Skin of body (tissue), 2 donors: Measurements from ENCODE around the gene GNL3. TPM values are rescaled to one million over a fixed set of nuclear protein-coding genes. Genes with fewer than 3 reads are reported as not detected.

ENCODE experiments used
- DNase-seq: peaks from one replicate; lab custom pipeline; 2025; lab: John Stamatoyannopoulos, UW
- total RNA-seq: library from RNA; depleted of rRNA; stranded (reverse); fragments of >200 nt; gene quantifications from one replicate; pipeline ENCODE4 v1.2.3, GENCODE V29; 2014

Gene GNL3
- total RNA-seq, 1 donor from 2014 or later = 109 TPM

DNA sequence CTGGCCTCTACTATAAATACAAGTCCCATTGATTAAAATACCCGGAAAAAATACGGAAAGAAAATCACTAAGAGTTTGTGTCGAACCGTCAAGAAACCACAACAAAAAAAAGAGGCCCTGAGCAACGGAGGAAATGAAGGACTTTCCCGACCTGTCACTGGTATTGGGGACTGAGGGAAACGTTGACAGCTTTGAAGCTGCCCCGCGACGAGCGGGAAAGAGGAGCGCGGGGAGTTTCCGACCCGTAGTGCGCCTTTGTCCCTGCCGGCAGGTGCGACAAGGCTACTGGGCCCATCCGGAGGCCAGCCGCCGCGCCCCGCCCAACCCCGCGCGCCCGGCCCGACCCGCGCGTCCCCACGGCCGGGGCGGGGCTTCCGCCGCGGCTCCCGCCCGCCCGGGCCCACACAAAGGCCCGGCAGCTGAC is 535 bp upstream of the GNL3 start:
- peak; percentile 39 for DNase-seq

DNA sequence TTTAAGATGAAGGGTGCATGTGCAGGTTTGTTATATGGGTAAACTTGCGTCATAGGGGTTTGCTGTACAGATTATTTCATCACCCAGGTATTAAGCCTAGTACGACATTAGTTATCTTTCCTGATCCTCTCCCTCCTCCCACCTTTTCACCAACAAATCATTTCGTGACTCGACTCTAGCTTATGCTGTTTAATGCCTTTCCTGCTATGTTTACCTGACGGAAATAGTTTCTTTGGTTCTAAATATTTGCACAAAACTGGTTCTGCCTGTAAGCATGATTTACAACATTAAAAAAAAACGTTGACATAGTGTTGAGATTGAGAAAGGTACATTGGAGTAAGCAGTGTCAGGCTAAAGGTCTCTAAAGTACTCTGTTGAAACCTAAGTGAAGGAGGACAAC is 2.4 kb downstream of the GNL3 start:
- no peak for DNase-seq

DNA sequence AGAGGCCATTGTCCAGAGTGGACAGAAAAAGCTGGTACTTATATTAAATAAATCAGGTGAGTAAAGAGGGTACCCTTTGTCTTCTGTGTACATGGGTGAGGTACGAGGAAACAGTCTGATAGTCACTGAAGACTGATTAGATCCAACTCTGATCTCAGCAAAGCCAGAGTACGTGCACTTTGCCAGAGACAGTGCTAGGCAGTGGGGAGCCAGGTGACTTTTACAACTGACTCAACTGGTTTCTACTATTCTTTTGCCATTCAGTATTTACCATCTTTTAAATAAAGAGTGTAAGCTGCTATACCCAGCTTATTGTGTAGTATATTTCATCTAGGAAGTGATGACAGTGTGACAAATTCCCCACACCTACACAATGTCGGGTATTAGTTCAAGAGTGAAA is 3.3 kb downstream of the GNL3 start:
- DNase-seq = no peak

DNA sequence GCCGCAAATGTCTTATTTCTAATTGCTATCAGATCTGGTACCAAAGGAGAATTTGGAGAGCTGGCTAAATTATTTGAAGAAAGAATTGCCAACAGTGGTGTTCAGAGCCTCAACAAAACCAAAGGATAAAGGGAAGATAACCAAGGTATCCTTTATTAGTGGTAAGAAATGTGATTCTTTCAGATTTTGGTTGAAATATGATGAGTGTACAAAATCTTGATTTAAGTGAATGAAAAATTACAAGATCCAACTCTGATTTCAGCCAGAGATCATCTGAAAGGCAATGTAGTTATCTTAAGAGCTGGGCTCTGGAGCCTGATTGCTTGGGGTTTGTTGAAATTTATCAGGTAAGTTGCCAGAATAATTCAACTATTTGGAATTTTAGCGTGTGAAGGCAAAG is 4.7 kb downstream of the GNL3 start:
- DNase-seq = no peak

DNA sequence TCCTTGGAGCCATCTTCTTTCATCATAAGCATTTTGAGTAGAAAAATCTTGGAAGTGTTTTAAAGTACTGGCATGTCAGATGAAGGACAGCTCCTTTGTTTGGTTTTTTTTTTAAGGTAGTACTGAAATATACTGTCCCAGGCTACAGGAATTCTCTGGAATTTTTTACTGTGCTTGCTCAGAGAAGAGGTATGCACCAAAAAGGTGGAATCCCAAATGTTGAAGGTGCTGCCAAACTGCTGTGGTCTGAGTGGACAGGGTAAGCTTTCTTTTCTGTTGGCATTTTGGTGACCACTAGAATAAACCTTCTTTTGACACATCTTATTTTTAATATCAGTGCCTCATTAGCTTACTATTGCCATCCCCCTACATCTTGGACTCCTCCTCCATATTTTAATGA is 7.2 kb downstream of the GNL3 start:
- no peak for DNase-seq

DNA sequence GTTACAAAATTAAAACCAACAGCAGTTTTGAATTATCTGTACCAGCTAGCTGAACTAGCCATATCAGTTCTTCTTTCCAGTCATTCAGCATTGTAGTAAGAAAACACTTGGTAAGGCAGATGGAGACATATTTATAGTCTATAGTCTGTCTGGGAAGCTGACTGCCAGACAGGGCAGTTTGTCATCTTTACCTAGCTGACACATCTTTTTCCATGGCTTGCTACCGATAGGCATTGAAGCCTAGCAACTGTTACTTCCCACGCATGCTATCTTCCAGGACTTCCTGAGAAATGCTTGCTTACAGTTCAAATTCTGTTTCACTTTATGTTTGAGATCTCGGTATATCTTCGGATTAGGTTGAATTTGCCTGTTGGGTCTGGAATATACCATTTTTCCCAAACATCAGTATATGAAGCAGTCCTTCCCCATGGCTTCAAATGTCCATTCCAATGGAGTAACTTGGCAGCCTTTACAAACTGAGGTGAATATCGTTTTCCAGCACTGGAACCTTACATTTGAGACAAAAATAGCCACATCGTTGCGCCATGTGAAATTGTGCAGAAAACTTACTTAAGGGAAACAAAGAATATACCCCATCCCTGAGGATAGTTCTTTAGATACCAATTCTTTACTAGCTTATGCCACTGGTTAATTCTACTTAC is 8.8 kb downstream of the GNL3 start:
- DNase-seq = no peak

DNA sequence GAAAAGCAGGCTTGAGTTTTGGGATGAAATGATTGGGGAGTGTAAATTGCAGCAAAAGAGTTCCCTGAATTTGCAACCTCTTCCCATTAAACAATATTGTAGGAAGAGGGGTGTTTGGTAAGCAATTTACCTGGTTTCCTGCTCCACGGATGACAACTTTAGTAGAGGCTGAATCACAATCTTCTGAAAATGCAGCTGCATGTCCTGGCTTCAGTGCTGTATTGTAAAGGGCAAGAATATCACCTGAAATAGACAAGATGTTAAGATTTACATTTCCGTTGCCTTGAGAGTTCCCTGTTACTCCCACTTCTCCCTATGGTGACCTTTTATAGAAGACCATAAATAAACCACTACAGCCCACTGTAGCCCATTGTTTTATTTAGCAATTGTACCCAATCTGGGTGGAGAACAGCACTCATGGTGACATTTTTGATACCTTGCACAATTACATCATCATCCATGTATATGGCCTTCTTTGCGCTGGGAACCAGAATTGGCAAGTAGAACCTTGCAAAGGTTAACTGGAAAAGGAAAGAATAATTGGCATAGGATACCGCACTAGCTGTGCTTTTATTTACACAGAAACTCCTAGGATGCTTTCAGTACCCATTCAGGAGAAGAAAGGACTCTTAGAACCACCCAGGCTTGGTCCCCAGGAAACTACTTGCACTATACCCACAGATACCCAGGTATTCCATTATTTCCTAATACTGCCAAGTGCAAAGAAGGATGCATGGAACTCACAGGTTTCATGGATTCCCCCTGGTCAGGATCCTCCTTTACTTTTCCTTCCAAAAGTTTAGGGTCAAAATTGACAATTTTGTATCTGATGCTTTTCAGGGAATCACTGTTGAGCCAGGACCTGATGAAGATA is 10.2 kb downstream of the GNL3 start:
- no peak for DNase-seq

DNA sequence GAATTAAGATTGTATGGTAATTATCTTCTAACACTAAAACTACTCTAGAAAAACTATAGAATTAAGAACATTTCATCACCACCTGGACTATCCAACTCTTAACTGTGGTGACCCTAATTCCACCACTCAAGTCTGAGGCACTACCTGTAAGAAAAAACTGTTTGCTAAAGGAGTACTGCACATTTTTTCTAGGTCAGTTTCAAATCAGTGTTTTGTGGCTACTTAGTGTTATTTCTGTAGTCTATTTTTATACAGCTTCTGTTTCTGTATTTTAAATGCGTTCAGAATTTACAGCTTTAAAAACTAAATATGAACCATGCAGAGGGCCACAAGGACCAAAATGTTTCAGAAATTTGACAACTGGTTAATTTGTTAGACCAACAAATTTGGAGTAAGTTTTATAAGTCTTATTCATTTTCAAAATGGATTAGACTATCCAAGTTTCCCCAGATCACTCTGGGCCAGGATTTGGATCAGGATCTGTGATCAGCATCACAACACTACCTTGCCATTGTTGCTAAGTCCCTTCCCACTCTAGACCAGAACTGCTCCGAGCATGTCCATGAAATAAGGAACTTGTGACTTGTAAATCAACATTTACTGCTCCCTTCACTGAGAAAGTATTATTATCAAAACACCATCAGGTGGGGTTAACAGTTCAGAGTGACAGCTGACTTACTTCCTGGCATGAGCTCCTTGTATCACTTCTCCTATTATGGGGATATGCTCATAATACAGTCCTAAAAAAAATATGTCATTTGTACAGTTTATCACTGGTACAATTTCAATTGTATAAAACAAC is 11.2 kb downstream of the GNL3 start:
- no peak for DNase-seq

DNA sequence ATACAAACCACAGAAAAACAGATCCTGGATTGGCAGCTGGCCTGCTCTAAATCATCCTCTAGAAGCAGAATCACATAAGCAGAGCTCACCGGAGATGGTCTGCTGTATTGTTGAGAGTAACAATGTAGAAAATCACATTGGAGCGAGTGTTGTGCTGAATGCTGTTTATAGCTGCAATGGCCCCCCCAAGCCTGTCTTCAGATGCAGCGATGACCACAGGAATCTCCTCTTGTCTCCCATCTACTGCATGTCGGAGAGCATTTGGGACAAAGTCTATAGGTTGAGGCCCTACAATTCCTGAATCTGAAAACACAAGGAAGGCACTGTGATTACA is 11.8 kb downstream of the GNL3 start:
- DNase-seq = no peak

DNA sequence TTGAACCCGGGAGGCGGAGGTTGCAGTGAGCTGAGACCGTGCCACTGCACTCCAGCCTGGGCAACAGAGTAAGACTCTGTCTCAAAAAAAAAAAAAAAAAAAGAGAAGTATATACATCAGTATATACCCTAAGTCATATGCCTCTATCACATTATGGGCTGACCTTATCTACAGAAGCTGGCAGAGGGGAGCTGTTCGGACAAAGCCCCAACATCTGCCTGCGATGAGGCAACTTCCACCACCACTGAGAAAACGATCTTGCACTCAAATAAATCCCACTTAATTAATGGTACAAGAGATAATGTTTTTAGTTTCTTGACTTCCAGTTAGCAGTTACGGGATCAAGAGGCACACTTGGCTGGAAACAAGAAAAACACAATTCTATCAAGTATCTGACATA is 17.5 kb downstream of the GNL3 start:
- no peak for DNase-seq

DNA sequence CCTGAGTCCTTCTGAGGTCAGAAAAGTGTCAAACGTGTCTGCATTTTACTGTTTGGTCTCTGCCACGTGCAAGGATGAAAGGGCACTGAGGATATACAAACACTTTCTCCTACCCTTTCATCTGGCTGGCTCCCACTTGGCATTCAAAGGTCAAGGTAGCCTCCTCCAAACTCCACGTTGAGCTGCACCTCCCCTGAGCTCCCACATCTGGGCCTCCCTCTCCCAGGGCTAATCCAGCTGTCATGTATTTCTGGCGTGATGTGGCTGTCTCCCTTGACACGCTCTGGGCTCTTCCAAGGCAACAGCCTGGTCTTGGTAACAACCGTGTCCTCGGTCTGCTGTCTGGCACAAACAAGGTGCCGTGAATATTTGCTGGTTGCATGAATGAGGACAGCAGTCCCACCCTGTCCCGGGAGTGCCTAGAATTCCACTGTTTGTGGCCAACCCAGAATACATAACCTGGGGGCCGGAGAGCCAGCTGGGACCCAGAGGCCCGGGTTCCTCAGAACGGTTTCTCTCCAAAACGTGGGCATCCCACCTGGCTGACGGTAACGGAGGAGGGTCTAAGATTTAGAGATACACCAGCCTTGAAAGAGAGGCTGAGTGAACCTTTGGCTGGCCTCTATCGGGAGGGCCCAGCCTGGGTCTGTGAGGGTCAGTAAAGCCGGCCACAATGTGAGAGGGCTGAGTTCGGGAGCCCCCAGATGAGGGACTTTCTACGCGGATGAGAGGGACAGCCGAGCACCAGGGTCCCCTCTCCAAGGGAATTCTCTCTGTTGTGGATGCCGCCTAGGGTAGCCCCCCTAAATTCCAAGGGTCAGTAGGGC is 19.0 kb downstream of the GNL3 start:
- peak; percentile 36 for DNase-seq

DNA sequence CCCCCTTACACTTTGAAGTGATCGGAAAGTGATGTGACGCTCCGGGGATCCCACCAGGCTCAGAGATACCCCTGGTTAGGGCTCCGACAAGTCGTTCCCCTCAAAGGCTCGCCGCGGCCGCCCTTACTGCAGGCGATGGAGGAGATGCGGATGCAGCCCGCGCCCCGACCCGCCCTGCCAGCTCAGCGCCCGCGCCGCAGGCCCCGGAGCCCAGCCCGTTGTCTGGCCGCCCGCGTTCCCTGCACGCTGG is 19.5 kb downstream of the GNL3 start:
- DNase-seq = no peak

DNA sequence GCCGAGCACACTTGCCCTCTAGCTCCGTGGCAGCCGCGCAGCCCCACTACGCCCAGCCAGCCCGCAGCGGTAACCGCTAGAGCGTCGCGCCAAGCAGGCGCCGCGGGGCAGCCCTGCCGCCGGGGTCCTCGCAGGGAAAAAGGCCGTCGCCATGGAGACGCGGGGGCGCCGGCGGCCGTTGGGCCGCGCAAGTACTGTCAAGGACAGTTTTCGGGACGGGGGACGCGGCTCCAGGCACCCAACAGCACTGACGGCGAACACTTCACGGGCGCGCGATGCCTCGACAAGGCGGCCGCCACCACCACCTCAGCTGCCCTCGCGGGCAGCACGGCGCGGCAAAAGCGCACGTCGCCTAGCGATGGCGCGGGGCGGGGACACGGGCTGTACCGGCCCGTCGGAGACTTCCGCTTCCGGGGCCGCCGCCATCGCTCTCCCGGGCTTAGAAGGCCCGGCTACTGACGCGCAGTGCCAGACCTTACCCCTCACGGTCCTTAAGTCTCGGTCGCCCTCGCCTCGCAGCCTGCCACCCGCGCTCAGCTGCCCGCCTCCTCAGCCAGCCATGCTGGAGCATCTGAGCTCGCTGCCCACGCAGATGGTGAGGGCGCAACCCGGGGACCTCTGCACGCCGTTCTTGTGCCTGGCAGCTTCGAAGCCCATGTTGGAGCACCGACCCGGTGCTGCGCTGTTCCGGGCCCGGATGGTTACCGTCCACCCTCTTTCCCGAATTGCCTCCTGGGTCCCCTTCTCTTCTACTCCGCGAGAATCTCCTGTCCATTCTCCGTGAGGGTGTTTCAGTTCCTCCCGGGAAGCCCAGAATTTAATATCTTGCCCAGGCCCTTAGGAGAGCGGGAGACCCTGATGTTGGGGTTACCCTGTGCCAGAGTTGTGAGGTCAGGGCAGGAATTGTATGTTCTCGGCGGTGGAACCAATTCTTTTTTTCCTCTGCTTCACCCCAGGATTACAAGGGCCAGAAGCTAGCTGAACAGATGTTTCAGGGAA is 20.2 kb downstream of the GNL3 start, which contains the start of the genes GLT8D1 and SPCS1:
GLT8D1 (minus strand) TSS at position 104 of the 999 bp plus-strand sequence. CDS start 5,331 bp downstream, outside the sequence.
SPCS1 (plus strand) TSS at position 419 of the 999 bp plus-strand sequence; CDS start at position 560, 141 bp downstream.
- peak; percentile 87 for DNase-seq

DNA sequence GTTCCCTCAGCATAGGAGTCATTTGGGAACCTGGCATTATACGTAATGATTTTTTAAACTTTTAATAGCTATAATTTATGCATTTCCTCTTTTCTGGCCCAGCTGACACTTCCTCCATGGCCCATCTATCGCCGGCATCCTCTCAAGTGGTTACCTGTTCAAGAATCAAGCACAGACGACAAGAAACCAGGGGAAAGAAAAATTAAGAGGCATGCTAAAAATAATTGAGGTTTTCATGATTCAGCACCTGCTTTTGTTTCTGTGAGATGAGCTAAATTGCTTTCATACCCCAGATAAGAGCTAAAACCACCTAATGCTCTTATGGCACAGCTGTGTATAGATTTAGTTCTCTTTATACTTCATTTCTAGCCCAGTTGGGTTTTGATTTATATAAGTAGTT is 21.8 kb downstream of the GNL3 start:
- no peak for DNase-seq

DNA sequence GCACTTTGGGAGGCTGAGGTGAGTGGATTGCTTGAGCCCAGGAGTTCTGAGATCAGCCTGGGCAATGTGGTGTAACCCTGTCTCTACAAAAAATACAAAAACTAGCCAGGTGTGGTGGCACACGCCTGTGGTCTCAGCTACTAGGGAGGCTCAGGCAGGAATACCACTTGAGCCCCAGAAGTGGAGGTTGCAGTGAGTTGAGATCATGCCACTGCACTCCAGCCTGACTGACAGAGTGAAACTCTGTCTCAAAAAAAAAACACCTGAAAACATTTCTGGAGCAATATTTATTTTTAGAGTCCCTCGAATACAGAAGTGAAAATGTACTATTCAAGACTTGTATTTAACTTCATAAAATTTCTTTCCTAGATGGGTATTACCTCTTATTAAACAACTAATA is 24.7 kb downstream of the GNL3 start:
- no peak for DNase-seq

DNA sequence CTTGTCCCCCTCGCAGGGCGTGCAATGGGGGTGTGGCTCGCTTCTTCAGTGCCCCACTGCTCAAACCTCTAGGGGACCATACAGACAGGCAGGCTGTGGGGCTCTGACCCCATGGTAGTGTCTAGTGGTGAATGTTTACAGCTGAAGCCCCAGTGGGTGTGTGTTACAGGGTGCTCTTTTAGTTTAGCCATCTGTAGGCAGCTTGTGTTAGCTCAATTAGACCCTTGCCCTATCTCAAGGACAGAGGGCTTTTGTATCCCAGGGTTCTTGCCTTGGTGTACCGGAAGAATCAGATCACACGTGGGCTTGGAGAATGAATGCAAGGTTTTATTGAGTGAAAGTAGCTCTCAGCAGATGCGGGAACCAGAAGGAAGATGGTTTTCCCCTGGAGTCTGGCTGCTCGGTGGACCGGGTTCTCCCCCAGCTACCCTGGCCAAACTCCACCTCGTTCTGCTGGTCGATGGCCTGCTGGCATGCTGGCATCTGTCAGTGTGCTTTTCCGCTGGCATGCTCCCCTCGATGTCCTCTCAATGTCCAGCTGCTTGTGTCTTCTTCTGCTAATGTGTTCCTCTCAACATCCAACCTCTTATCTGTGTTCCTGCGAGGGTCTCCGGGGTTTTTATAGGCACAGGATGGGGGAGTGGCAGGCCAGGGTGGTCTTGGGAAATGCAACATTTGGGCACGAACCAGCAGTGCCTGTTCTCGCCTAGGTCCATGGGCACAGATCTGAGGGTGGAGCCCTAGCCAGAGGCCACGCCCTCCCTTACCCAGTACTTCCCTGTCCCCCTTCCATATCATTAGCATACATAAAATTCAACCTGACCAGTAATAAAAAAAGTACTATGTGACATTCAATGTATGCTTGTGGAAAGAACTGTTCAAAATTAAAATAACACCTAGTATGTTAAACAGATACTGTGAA is 26.7 kb downstream of the GNL3 start:
- no peak for DNase-seq

DNA sequence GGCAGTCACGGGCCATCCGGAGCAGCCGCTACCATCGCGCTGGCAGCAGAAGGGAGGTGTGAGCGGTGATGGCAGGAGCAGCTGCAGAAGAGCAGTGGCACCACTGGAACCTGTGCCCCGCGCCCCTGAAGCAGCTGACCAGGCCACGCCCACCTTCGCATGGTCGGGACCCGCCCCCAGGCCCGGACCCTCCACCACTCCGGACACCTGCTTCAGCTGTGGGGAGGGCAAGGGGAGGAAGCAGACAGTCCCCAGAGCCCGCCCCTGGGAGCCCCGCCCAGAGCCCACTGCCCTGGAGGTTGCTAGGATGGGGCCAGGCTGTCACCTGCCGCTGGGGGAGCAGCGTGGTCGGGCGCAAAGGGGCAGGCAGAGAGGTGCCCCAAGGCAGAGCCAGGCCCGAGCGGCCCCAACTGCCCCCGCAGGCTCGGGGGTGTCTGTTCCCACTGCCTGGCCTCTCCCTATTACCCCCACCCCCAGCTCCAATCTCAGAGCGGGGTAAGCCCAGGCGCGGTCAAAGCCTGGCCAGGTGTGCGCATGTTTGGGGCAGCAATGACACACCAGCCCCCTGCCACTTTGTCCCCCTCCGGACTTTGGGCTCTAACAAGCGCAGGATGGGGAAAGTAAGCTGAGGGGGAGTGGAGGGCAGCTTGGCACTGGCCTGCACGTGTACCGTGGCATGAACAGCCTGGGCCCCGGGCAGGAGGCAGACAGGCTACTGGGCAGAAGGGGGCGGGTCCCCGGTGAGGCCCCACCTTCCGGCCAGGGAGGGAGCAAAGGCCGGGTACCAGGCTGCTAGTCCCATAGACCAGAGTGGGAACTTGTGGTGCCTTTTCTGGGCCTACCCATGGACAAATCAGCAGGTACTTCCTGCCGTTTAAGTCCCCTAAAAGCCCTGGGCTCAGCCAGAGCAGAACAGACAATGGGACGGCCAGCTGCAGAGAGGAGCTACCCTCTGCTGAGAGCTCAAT is 28.8 kb downstream of the GNL3 start:
- no peak for DNase-seq
